Measurements from ENCODE around the gene RFTN1. TPM values are rescaled to one million over a fixed set of nuclear protein-coding genes. Genes with fewer than 3 reads are reported as not detected.
A peak's percentile ranks its signal among the peaks of the same experiment; 100 is the strongest.

RFTN1 gene
- total and polyA plus RNA-seq, 4 donors = 4.4 to 20.4 (median 11.9) TPM

DNA sequence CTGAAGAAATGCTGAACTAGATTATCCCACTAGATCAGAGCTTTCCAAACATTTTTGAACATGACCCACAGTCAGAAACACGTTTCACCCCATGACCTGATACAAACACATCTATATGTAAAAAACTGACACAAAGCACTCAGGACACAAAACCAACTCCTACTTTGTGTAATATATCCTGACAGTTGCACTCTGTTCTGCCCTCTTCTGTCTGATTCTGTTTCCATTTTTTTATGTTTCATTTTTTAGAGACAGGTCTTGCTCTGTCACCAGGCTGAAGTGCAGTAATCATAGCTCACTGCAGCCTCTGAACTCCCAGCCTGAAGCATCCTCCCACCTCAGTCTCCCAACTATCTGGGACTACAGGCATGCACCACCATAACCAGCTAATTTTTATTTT, 15.8 kb upstream of the RFTN1 start:
- no peak overlapping the region for H3K4me3 ChIP-seq (ENCODE audit: low read depth in 1 of 3, low read length in 3 of 3)
- WGBS = 79% methylated on average over 1 of the region's 1 CpG
- H3K4me1 ChIP-seq (ENCODE audit: control insufficient read depth in 4 of 4, insufficient read depth in 4 of 4, low read length in 3 of 4) = peaks cover 0 to 18% (median 10%) of the 10 kb centered on the region in 4 donors
- H3K27ac ChIP-seq (ENCODE audit: low read depth in 1 of 2, low read length in 2 of 2) = no peak overlapping the region
- no peak for DNase-seq (ENCODE audit: low spot score)
- no peak overlapping the region for H3K9ac ChIP-seq (ENCODE audit: low read depth in 1 of 2, low read length in 2 of 2)
- peaks cover 0 to under 1% (median 0%) of the 10 kb centered on the region in 4 donors for H3K9me3 ChIP-seq (ENCODE audit: control insufficient read depth in 4 of 4, low read length in 3 of 4)
- TF ChIP-seq RXRA (IDR thresholded peaks at IDR 0.05) = no peak
- TF ChIP-seq NR2F2 (IDR thresholded peaks at IDR 0.05) = no peak
- TF ChIP-seq JUND (IDR thresholded peaks at IDR 0.05) = no peak
- TF ChIP-seq RAD21 (IDR thresholded peaks at IDR 0.05) = peak; percentile 10 to 17
- TF ChIP-seq FOXA2 (IDR thresholded peaks at IDR 0.05) = no peak
- TF ChIP-seq GABPA (IDR thresholded peaks at IDR 0.05 in 1 of 2, conservative IDR thresholded peaks at IDR 0.05 in 1 of 2) = no peak
- H3K27me3 ChIP-seq (ENCODE audit: control insufficient read depth in 4 of 4, insufficient read depth in 4 of 4, low read length in 3 of 4) = no peaks in the 10 kb centered on the region
- no peaks in the 10 kb centered on the region for H3K36me3 ChIP-seq (ENCODE audit: control insufficient read depth in 4 of 4, insufficient read depth in 3 of 4, low read depth in 1 of 4, low read length in 3 of 4)

DNA sequence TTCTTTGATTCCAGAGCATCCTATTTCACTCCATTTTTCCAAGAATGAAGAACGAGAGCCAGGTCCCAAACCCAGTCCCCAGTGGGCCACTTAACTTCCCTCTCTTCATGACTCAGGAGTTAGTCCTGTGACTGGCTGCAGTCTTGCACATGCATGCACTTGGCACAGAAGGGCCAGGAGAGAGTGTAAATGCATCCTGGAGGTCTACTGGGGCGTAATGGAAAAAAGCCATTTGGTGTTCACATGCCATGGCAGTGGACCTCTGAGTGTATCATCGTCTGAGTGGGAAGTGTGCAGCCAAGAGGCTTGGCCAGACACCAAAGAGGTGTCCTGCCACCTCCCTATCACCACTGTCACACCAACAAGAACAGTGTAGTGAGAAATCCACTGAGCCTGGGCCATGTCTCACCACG, 15.1 kb upstream of the RFTN1 start:
- Histone ChIP-seq H3K9me3 (ENCODE audit: control insufficient read depth in 4 of 4, low read length in 3 of 4) (peaks cover 0 to 2% (median 0%) of the 10 kb centered on the region in 4 donors), H3K4me3 (ENCODE audit: low read depth in 1 of 3, low read length in 3 of 3) (no peak overlapping the region), H3K36me3 (ENCODE audit: control insufficient read depth in 4 of 4, insufficient read depth in 3 of 4, low read depth in 1 of 4, low read length in 3 of 4) (no peaks in the 10 kb centered on the region), H3K27me3 (ENCODE audit: control insufficient read depth in 4 of 4, insufficient read depth in 4 of 4, low read length in 3 of 4) (no peaks in the 10 kb centered on the region), H3K9ac (ENCODE audit: low read depth in 1 of 2, low read length in 2 of 2) (no peak overlapping the region), H3K27ac (ENCODE audit: low read depth in 1 of 2, low read length in 2 of 2) (no peak overlapping the region), H3K4me1 (ENCODE audit: control insufficient read depth in 4 of 4, insufficient read depth in 4 of 4, low read length in 3 of 4) (peaks cover 0 to 18% (median 9%) of the 10 kb centered on the region in 4 donors)
- DNase-seq (ENCODE audit: low spot score) = no peak
- TF ChIP-seq HNF4G (IDR thresholded peaks at IDR 0.05) (no peak), FOXA1 (IDR thresholded peaks at IDR 0.05) (no peak), SP1 (IDR thresholded peaks at IDR 0.05) (peak; percentile 27), RAD21 (IDR thresholded peaks at IDR 0.05) (no peak), HNF4A (conservative IDR thresholded peaks at IDR 0.05) (peak in 1 of 2 donors; percentile 38), RXRA (IDR thresholded peaks at IDR 0.05) (peak in 1 of 2 donors; percentile 18)
- TF ChIP-seq, protein P1, sequence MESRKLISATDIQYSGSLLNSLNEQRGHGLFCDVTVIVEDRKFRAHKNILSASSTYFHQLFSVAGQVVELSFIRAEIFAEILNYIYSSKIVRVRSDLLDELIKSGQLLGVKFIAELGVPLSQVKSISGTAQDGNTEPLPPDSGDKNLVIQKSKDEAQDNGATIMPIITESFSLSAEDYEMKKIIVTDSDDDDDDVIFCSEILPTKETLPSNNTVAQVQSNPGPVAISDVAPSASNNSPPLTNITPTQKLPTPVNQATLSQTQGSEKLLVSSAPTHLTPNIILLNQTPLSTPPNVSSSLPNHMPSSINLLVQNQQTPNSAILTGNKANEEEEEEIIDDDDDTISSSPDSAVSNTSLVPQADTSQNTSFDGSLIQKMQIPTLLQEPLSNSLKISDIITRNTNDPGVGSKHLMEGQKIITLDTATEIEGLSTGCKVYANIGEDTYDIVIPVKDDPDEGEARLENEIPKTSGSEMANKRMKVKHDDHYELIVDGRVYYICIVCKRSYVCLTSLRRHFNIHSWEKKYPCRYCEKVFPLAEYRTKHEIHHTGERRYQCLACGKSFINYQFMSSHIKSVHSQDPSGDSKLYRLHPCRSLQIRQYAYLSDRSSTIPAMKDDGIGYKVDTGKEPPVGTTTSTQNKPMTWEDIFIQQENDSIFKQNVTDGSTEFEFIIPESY (IDR thresholded peaks at IDR 0.05) = no peak
- WGBS = 59% methylated on average over 4 of the region's 4 CpGs

GRCh38 chr3:16528106-16528505, 14.6 kb upstream of the RFTN1 start:
- no peak for DNase-seq (ENCODE audit: low spot score)
- 96% methylated on average over 5 of the region's 5 CpGs for WGBS
- no peak overlapping the region for H3K9ac ChIP-seq (ENCODE audit: low read depth in 1 of 2, low read length in 2 of 2)
- H3K27ac ChIP-seq (ENCODE audit: low read depth in 1 of 2, low read length in 2 of 2) = no peak overlapping the region
- H3K9me3 ChIP-seq (ENCODE audit: control insufficient read depth in 4 of 4, low read length in 3 of 4) = peaks cover 0 to 2% (median 0%) of the 10 kb centered on the region in 4 donors
- H3K4me3 ChIP-seq (ENCODE audit: low read depth in 1 of 3, low read length in 3 of 3) = no peak overlapping the region
- H3K36me3 ChIP-seq (ENCODE audit: control insufficient read depth in 4 of 4, insufficient read depth in 3 of 4, low read depth in 1 of 4, low read length in 3 of 4) = no peaks in the 10 kb centered on the region
- peaks cover 0 to 18% (median 8%) of the 10 kb centered on the region in 4 donors for H3K4me1 ChIP-seq (ENCODE audit: control insufficient read depth in 4 of 4, insufficient read depth in 4 of 4, low read length in 3 of 4)
- H3K27me3 ChIP-seq (ENCODE audit: control insufficient read depth in 4 of 4, insufficient read depth in 4 of 4, low read length in 3 of 4) = no peaks in the 10 kb centered on the region
- TF ChIP-seq FOXA1 (IDR thresholded peaks at IDR 0.05) (no peak), RXRA (IDR thresholded peaks at IDR 0.05) (no peak), JUND (IDR thresholded peaks at IDR 0.05) (no peak), TAF1 (conservative IDR thresholded peaks at IDR 0.05) (no peak), RAD21 (IDR thresholded peaks at IDR 0.05) (no peak)
- TF ChIP-seq, protein P1 (IDR thresholded peaks at IDR 0.05) = no peak
- TF ChIP-seq, protein P2, sequence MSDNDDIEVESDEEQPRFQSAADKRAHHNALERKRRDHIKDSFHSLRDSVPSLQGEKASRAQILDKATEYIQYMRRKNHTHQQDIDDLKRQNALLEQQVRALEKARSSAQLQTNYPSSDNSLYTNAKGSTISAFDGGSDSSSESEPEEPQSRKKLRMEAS (IDR thresholded peaks at IDR 0.05) = no peak

Data from liver (tissue), 9 donors.